Measurements from ENCODE around the gene ARHGAP28.
"Not testable (repeated sequence)": the region's sequence is repeated elsewhere in the genome, so short reads cannot be mapped to it uniquely, and the experiment has no call there.

ARHGAP28 gene

DNA sequence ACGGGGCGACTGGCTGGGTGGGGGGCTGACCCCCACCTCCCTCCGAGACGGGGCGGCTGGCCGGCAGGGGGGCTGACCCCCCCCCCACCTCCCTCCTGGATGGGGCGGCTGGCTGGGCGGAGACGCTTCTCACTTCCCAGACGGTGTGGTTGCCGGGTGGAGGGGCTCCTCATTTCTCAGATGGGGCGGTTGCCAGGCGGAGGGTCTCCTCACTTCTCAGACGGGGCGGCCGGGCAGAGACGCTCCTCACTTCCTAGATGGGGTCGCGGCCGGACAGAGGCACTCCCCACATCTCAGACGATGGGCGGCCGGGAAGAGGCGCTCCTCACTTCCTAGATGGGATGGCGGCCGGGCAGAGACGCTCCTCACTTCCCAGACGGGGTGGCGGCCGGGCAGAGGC lies 98.0 kb downstream of the ARHGAP28 start:
- not testable (repeated sequence) for DNase-seq

DNA sequence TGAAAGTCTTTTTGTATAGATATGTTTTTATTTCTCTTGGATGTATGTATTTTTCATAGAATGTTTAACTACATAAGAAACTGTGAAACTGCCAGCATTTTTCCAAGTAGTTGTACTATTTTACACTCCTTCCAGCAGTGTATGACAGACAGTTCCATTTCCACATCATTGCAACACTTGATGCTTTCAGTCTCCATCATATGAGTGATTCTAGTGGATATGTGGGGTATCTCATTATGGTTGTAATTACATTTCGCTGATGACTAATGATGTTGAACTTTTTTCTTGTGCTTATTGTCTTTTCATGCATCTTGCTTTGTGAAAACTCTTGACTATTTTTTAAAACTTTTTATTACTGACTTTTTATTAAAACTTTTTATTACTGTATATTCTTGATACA lies 101.4 kb downstream of the ARHGAP28 start:
- DNase-seq, result no peak

- DNase-seq, result no peak
These were observed 105.8 kb downstream of the ARHGAP28 start for GRCh38 chr18:6835345-6835744.

DNA sequence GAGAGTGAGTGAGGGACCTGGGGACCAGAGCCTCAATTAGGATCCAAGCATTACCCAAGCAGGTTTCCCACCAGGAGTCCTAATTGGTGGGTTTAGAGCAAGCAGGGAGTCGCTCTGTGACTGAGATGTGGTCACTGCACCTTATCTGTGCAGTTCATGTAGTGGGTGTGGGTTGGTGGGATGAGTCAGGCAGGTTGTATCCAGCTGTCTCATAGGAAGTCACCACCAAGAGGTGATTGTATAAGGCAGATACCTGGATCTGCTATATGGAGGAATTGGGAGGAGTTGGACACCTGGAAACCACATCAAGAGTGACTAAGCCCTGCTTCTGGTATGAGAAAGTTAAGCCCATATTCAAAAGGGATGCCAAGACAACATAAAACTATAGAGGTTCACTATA lies 106.8 kb downstream of the ARHGAP28 start:
- DNase-seq, result no peak

GRCh38 chr18:6837904-6838303 lies 108.4 kb downstream of the ARHGAP28 start:
- DNase-seq, result no peak

- DNase-seq, result no peak
These were observed 112.6 kb downstream of the ARHGAP28 start for GRCh38 chr18:6842081-6842480.

DNA sequence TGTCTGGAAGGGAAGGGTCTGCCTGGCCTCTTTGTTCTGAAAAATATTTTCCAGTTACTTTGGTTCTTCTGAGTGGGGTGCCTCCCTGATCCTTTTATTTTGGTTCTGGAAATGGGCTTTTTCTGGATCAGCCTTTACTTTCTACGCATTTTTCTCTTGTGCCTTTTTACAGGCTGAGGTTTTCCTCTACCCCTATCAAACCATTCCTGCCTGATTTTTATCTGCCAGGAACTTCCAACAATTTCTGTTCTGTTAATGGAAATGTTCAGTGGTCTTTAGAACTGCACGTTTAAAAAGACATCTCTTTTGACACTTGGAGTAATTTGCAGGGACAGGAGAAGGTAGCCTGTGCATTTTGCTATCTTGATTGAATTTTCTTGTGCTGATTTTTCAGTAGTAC lies 113.8 kb downstream of the ARHGAP28 start:
- DNase-seq, result no peak

DNA sequence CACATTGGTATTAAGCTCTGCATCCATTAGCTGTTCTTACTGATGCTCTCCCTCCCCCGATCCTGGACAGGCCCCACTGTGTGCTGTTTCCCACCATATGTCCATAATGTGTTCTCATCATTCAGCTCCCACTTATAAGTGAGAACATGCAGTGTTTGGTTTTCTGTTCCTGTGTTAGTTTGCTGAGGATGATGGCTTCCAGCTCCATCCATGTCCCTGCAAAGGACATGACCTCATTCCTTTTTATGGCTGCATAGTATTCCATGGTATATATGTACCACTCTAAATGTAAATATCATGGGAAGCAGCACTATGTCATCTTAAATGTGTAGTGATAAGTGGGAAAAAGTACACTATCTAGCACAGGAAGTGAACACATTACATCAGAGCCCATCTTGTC lies 116.0 kb downstream of the ARHGAP28 start:
- not testable (repeated sequence) for DNase-seq

GRCh38 chr18:6850396-6850795 lies 120.9 kb downstream of the ARHGAP28 start:
- DNase-seq, result no peak

DNA sequence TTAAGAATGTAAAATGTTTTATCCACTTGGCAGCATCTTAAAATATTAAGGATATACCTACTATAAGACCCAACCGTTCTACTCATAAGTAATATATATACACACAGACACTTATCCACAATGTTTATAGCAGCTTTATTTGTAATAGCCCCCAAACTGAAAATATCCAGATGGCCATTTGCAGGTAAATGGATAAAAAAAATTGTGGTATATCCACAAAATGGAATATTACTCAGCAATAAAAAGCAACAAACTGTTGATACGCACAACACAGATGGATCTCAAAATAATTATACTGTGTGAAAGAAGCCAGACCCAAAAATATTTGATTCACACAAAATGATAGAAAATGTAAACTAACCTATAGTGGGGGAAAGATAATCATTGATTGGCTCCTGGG lies 122.0 kb downstream of the ARHGAP28 start:
- DNase-seq, result no peak

- DNase-seq, result no peak
These were observed 125.3 kb downstream of the ARHGAP28 start for GRCh38 chr18:6854811-6855210.

DNA sequence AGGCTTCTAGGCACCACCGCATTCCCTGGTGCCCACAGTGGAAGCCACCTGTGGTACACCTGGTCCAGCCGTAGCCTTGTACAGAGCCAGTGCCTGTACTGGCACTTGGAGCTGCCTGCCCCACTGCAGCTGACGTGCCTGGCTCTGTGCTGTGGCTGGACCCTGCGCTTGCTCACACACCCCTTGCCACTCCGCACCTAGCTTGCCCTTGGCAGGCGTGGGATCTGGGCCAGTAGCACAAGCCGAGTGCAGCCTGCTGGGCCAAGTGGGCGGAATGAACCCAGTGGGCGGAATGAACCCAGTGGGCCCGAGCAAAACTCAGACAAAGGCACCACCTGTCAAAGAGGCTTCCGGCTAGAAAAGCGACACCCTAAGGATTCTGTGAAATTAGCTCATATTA lies 126.3 kb downstream of the ARHGAP28 start:
- no peak for DNase-seq

GRCh38 chr18:6857300-6857699 lies 127.8 kb downstream of the ARHGAP28 start:
- DNase-seq, result no peak

- no peak for DNase-seq
These were observed 130.3 kb downstream of the ARHGAP28 start for GRCh38 chr18:6859676-6860422.

- no peak for DNase-seq
These were observed 131.4 kb downstream of the ARHGAP28 start for GRCh38 chr18:6860804-6861448.

DNA sequence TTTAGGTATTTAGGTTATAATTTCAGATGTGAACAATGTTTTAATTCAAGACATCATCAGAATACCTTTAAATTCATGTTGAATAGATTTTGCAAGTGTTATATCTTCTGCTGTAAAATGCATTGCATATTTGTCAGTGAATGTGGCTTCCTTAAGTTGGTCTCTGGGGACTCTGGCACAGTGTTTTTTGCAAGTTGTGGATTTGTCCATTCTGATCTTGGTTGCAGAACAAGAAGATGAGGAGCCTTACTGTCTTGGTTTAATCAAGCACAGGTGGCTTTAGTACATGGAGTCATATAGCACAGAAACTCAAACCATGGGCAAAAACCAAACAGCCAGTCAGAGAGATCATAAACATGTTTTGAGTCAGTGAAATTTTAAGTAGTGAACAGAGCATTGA lies 135.7 kb downstream of the ARHGAP28 start:
- DNase-seq, result no peak

DNA sequence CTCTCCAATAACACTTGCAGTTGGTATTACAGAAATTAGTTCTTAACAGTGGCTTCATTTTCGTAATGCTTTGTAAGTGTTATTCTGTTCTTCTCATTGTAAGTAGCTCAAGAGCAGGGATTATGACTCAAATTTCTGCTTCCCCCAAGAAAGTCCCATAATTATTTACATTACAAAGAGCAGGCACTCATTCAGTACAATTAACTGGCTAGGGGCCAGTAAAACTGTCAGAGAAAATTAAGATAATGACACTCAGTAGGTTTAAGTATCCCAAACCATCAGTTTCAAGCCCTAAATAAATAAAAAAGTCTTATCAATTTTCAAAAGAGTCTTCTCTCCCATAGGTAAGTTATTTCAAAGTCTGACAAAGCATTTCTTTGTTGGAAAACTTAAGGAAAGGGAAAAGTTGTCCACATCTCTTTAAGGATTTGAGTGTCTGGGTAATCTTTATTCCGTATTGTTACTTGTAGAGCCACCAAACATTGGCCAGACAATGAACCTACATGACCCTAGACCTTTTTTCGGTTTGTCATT lies 137.1 kb downstream of the ARHGAP28 start:
- no peak for DNase-seq

- DNase-seq, result no peak
These were observed 138.5 kb downstream of the ARHGAP28 start for GRCh38 chr18:6868033-6868432.

DNA sequence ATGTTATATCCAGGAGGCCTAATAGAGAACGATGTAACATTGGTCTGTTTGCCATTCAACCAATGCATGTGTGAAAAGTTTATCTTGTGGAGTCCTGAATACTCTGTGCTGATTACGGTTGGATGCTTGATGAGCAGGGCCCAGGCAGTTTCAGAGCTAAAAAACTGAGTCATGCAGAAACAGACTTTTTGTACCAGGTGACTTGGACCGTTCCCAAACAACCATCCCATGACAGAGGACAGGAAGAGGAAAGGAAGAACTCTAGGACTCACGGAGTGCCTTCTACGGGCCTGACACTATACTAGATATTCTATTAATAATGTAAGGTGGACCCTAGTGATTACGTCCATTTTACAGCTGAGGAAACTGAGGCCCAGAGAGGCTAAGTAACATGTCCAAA lies 142.1 kb downstream of the ARHGAP28 start:
- no peak for DNase-seq

GRCh38 chr18:6873040-6873751 lies 143.7 kb downstream of the ARHGAP28 start:
- no peak for DNase-seq

DNA sequence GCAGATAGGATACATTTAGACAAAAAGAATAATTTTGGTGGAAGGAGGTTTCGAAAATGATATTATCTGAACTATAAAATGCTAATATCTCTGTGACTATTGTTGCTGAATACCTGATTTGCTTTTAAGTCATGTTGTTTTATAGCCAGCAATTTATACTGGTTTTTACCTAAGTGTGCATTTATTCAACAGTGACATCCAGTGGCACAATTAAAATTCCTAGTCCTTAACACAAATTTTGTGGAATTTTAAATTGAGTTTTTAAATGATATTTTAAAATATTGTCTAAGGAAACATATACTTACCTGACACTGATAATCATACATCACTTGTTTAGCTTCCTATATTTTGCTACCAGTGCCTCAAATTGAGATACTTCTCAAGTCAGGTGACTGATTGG lies 144.8 kb downstream of the ARHGAP28 start:
- no peak for DNase-seq

DNA sequence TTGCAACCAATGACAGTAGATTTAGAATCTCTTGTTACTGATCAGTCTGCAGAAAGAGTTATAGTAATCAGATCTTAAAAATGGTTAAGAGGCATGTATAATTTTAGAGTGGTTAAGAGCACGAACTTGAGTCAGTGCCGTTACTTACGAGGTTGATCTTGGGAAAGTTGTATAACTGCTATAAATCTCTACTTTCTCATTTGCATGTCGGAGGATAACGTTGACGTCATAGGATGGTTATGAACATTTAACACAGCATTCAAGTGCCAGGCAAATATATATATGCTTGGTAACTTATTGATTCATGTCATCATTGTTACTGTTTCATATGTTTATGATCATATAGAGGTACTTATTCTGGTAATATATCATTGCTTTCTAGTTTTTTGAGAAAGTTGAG lies 146.2 kb downstream of the ARHGAP28 start:
- DNase-seq, result no peak

DNA sequence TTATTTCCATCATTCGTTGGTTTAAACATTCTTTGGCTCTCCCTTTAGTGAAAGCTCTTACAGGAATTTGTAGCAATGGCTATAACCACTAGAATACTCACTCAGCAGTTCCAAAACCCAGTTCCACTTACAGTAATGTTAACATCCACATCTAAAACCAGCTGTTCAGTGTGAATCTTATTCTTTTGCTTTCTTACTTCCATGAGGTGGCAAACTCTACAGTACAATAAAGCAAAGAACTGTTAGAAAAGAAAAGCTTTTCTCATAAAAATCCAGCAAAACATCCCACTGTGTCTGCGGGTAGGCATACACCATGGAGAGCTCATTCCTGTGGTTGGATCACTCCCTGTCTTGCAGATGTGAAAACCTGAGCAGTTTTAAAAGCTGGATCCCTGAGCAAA lies 147.1 kb downstream of the ARHGAP28 start:
- no peak for DNase-seq

DNA sequence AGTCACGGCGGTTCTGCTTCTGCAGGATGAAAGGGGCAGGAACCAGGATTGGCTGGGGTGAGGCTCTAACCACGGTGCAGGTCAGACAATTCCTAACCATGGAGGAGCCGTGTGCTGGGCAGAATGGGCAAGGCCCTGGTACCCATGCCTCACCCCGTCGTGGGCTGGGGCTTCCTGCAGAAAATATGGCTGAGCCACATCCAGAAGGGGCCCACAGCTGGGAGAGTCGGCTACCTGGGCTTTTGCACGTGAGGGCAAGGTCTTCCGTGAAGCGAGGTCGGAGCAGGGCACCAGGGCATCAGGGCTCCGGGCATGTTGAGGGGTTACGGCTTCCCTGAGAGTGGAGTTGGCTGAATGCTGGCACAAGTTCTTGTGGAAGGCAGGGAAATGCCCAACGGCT lies 147.8 kb downstream of the ARHGAP28 start:
- no peak for DNase-seq
